OCI-LY7 (cell line): ENCODE measurements around the gene NEK2. TPM values are rescaled to one million over a fixed set of nuclear protein-coding genes. Genes with fewer than 3 reads are reported as not detected.

Experiments
- BruUV-seq: library from RNA; stranded (reverse); fragments of 400-500 nt; replicated peaks from 2 replicates; lab custom pipeline; 2021; lab: Mats Ljungman, UMichigan
- CTCF ChIA-PET: fragments of 300-600 bp; sonication (Branson Sonifier 250); formaldehyde crosslinking; loops from one replicate; lab custom pipeline; 2022; ENCODE audit warnings: antibody characterized with exemption; ENCODE audit not compliant: unreplicated experiment; lab: Charles Lee
- POLR2A ChIA-PET: fragments of 300-600 bp; sonication (Branson Sonifier 250); formaldehyde crosslinking; loops from one replicate; lab custom pipeline; 2022; ENCODE audit warnings: antibody characterized with exemption; lab: Charles Lee
- DNase-seq: peaks from one replicate; pipeline ENCODE4 v3.0.0-alpha.2; 2015; ENCODE audit warnings: low spot score
- H2AFZ ChIP-seq: fragments of 200-600 bp; sonication (generic), shearing (Covaris generic); 2 replicates; pipeline ENCODE4 v1.6.1; 2014; ENCODE audit warnings: mild to moderate bottlenecking, antibody characterized with exemption, low read length, moderate library complexity
- H3K27ac ChIP-seq: fragments of 200-600 bp; sonication (generic); 2 replicates; pipeline ENCODE4 v1.5.1; 2014; ENCODE audit warnings: mixed run types, low read depth, mild to moderate bottlenecking, moderate library complexity, low read length, inconsistent platforms; ENCODE audit not compliant: poor library complexity, severe bottlenecking
- H3K36me3 ChIP-seq: fragments of 200-600 bp; sonication (generic); 2 replicates; pipeline ENCODE4 v1.6.1; 2014; ENCODE audit warnings: mild to moderate bottlenecking, antibody characterized with exemption, low read length, moderate library complexity, mixed read lengths; ENCODE audit not compliant: insufficient read depth
- H3K4me1 ChIP-seq: fragments of 200-600 bp; sonication (generic); 2 replicates; pipeline ENCODE4 v1.5.1; 2014; ENCODE audit warnings: mild to moderate bottlenecking, low read length; ENCODE audit not compliant: insufficient read depth, poor library complexity, severe bottlenecking
- H3K4me2 ChIP-seq: fragments of 200-600 bp; sonication (generic); 2 replicates; pipeline ENCODE4 v1.6.1; 2014; ENCODE audit warnings: mild to moderate bottlenecking, low read length
- H3K4me3 ChIP-seq: fragments of 200-600 bp; sonication (generic); 2 replicates; pipeline ENCODE4 v1.5.1; 2014; ENCODE audit warnings: mild to moderate bottlenecking, low read depth, low read length; ENCODE audit not compliant: poor library complexity, severe bottlenecking
- H3K79me2 ChIP-seq: fragments of 200-600 bp; sonication (generic); 2 replicates; pipeline ENCODE4 v1.6.1; 2016; ENCODE audit warnings: low read depth, mild to moderate bottlenecking, low read length, moderate library complexity, mixed read lengths; ENCODE audit not compliant: insufficient read depth
- H3K9me2 ChIP-seq: fragments of 200-600 bp; sonication (generic); 2 replicates; pipeline ENCODE4 v1.6.1; 2016; ENCODE audit warnings: mild to moderate bottlenecking, low read length, mixed read lengths; ENCODE audit not compliant: insufficient read depth
- H3K9me3 ChIP-seq: fragments of 200-600 bp; sonication (generic); 2 replicates; pipeline ENCODE4 v1.6.1; 2014; ENCODE audit warnings: mild to moderate bottlenecking, mixed run types, low read length, mixed read lengths
- H4K20me1 ChIP-seq: fragments of 200-600 bp; sonication (generic); 2 replicates; pipeline ENCODE4 v1.6.1; 2014; ENCODE audit warnings: mild to moderate bottlenecking, antibody characterized with exemption, low read length, moderate library complexity, mixed read lengths; ENCODE audit not compliant: insufficient read depth
- CTCF ChIP-seq: fragments of 200-600 bp; sonication (generic); conservative IDR thresholded peaks from 2 replicates; pipeline ENCODE4 v1.5.1; 2014; ENCODE audit warnings: mild to moderate bottlenecking, antibody characterized with exemption, low read length, moderate library complexity, mixed read lengths
- EZH2phosphoT487 ChIP-seq: fragments of 200-600 bp; sonication (generic); IDR thresholded peaks from 2 replicates; pipeline ENCODE4 v1.6.1; 2018; ENCODE audit warnings: low read depth, borderline replicate concordance, mild to moderate bottlenecking, mixed run types, antibody characterized with exemption, low read length, moderate library complexity, mixed read lengths
- intact Hi-C: fragments of 100-400 bp; cut with micrococcal nuclease; formaldehyde crosslinking; loops from one replicate; pipeline ENCODE4 v1.10.0; 2022; ENCODE audit not compliant: unreplicated experiment
- total RNA-seq, 2 experiments: library from RNA; depleted of rRNA in 1 of 2; stranded (reverse); fragments of >200 nt in 1 of 2; shearing (Covaris generic) in 1 of 2; gene quantifications; 2 replicates each; pipeline ENCODE4 v1.2.3, GENCODE V29; 2014 to 2022

The NEK2 gene
- total RNA-seq, 2 experiments from 2014 or later = 55.9 to 69.0 TPM

- no peaks in the 10 kb centered on the region for H3K36me3 ChIP-seq
- H3K9me3 ChIP-seq = no peaks in the 10 kb centered on the region
- no peak for TF ChIP-seq CTCF
- TF ChIP-seq EZH2phosphoT487 = no peak
- H3K4me3 ChIP-seq = no peak overlapping the region
- H3K4me1 ChIP-seq = no peaks in the 10 kb centered on the region
- H3K27ac ChIP-seq = no peak overlapping the region
- no peak for DNase-seq
- H2AFZ ChIP-seq = no peak overlapping the region
- no peaks in the 10 kb centered on the region for H3K9me2 ChIP-seq
- no peak overlapping the region for H3K4me2 ChIP-seq
- intact Hi-C loops = no loop called here
- ChIA-PET POLR2A (interaction anchor here (0.5 to 1.8 kb wide), 4 partner anchors 18 to 1894 kb away, joined by 3 to 6 read pairs (median 4); no protein-coding TSS in a partner anchor), CTCF (no interaction called here)
- no peaks in the 10 kb centered on the region for H4K20me1 ChIP-seq
- H3K79me2 ChIP-seq = no peaks in the 10 kb centered on the region
- no TSS peak for BruUV-seq
Measured at GRCh38 chr1:211711315-211711705, 35.9 kb upstream of the NEK2 start.

- Histone ChIP-seq H3K4me2 (no peak overlapping the region), H2AFZ (no peak overlapping the region), H4K20me1 (no peaks in the 10 kb centered on the region), H3K79me2 (no peaks in the 10 kb centered on the region), H3K9me3 (no peaks in the 10 kb centered on the region), H3K36me3 (no peaks in the 10 kb centered on the region), H3K9me2 (no peaks in the 10 kb centered on the region), H3K4me3 (no peak overlapping the region), H3K4me1 (no peaks in the 10 kb centered on the region), H3K27ac (no peak overlapping the region)
- DNase-seq = no peak
- CTCF ChIA-PET = no interaction called here
- no TSS peak for BruUV-seq
- TF ChIP-seq EZH2phosphoT487 = no peak
- TF ChIP-seq CTCF = no peak
- POLR2A ChIA-PET = interaction anchor here (0.5 to 1.8 kb wide), 3 partner anchors 18 to 284 kb away, joined by 3 to 5 read pairs (median 3); no protein-coding TSS in a partner anchor
- intact Hi-C loops = no loop called here
Measured at GRCh38 chr1:211710566-211711314, 35.3 kb upstream of the NEK2 start.

- H2AFZ ChIP-seq = no peak overlapping the region
- POLR2A ChIA-PET = interaction anchor here (1.3 to 1.5 kb wide), 2 partner anchors 9 to 30 kb away, joined by 4 read pairs; no protein-coding TSS in a partner anchor
- TF ChIP-seq CTCF (no peak), EZH2phosphoT487 (no peak)
- no peaks in the 10 kb centered on the region for H3K79me2 ChIP-seq
- intact Hi-C loops = no loop called here
- no peaks in the 10 kb centered on the region for H3K9me2 ChIP-seq
- BruUV-seq = no TSS peak
- H4K20me1 ChIP-seq = no peaks in the 10 kb centered on the region
- no peak overlapping the region for H3K4me2 ChIP-seq
- CTCF ChIA-PET = no interaction called here
- peaks cover 8% of the 10 kb centered on the region for H3K4me1 ChIP-seq
- no peak overlapping the region for H3K27ac ChIP-seq
- DNase-seq = no peak
- no peaks in the 10 kb centered on the region for H3K36me3 ChIP-seq
- no peak overlapping the region for H3K4me3 ChIP-seq
- H3K9me3 ChIP-seq = no peaks in the 10 kb centered on the region
Measured at GRCh38 chr1:211708926-211709325, 33.5 kb upstream of the NEK2 start.
